ENCODE measurements around the gene SLC25A26.

GRCh38 chr3:66260431-66260830 lies 39.6 kb downstream of the SLC25A26 start:
- TF ChIP-seq CTCF (IDR thresholded peaks at IDR 0.05) (no peak), EP300 (IDR thresholded peaks at IDR 0.05) (no peak)
